ENCODE data around the gene CCDC28A.

CCDC28A gene

GRCh38 chr6:138815797-138816528 is 42.4 kb downstream of the CCDC28A start:
- no peaks in the 10 kb centered on the region for H3K36me3 ChIP-seq (ENCODE audit: control insufficient read depth, insufficient read depth, low read length)
- peaks cover 9% of the 10 kb centered on the region for H3K4me1 ChIP-seq (ENCODE audit: control insufficient read depth, insufficient read depth, low read length)
- no peak overlapping the region for H3K9ac ChIP-seq (ENCODE audit: low read depth, low read length)
- no peaks in the 10 kb centered on the region for H3K27me3 ChIP-seq (ENCODE audit: control insufficient read depth, insufficient read depth, low read length)
- no peaks in the 10 kb centered on the region for H3K9me3 ChIP-seq (ENCODE audit: control insufficient read depth, insufficient read depth, low read length)
- no peak overlapping the region for H3K4me3 ChIP-seq (ENCODE audit: low read depth, low read length)

- Histone ChIP-seq H3K4me1 (ENCODE audit: control insufficient read depth, insufficient read depth, low read length) (peaks cover 9% of the 10 kb centered on the region), H3K9ac (ENCODE audit: low read depth, low read length) (no peak overlapping the region), H3K36me3 (ENCODE audit: control insufficient read depth, insufficient read depth, low read length) (no peaks in the 10 kb centered on the region), H3K9me3 (ENCODE audit: control insufficient read depth, insufficient read depth, low read length) (no peaks in the 10 kb centered on the region), H3K4me3 (ENCODE audit: low read depth, low read length) (no peak overlapping the region), H3K27me3 (ENCODE audit: control insufficient read depth, insufficient read depth, low read length) (no peaks in the 10 kb centered on the region)
Observed at GRCh38 chr6:138817799-138818198, 44.2 kb downstream of the CCDC28A start.

- Histone ChIP-seq H3K27me3 (ENCODE audit: control insufficient read depth, insufficient read depth, low read length) (no peaks in the 10 kb centered on the region), H3K9me3 (ENCODE audit: control insufficient read depth, insufficient read depth, low read length) (no peaks in the 10 kb centered on the region), H3K4me3 (ENCODE audit: low read depth, low read length) (no peak overlapping the region), H3K9ac (ENCODE audit: low read depth, low read length) (no peak overlapping the region), H3K4me1 (ENCODE audit: control insufficient read depth, insufficient read depth, low read length) (peaks cover 9% of the 10 kb centered on the region), H3K36me3 (ENCODE audit: control insufficient read depth, insufficient read depth, low read length) (no peaks in the 10 kb centered on the region)
Observed at GRCh38 chr6:138818496-138819194, 45.1 kb downstream of the CCDC28A start.

- Histone ChIP-seq H3K4me3 (ENCODE audit: low read depth, low read length) (no peak overlapping the region), H3K27me3 (ENCODE audit: control insufficient read depth, insufficient read depth, low read length) (no peaks in the 10 kb centered on the region), H3K9me3 (ENCODE audit: control insufficient read depth, insufficient read depth, low read length) (no peaks in the 10 kb centered on the region), H3K9ac (ENCODE audit: low read depth, low read length) (no peak overlapping the region), H3K4me1 (ENCODE audit: control insufficient read depth, insufficient read depth, low read length) (peaks cover 9% of the 10 kb centered on the region), H3K36me3 (ENCODE audit: control insufficient read depth, insufficient read depth, low read length) (no peaks in the 10 kb centered on the region)
Observed at GRCh38 chr6:138821519-138821918, 48.0 kb downstream of the CCDC28A start.

- Histone ChIP-seq H3K4me1 (ENCODE audit: control insufficient read depth, insufficient read depth, low read length) (peaks cover 5% of the 10 kb centered on the region), H3K9me3 (ENCODE audit: control insufficient read depth, insufficient read depth, low read length) (no peaks in the 10 kb centered on the region)
Observed at GRCh38 chr6:138824482-138825144, 51.0 kb downstream of the CCDC28A start.

GRCh38 chr6:138830248-138830647 is 56.7 kb downstream of the CCDC28A start:
- H3K36me3 ChIP-seq (ENCODE audit: control insufficient read depth, insufficient read depth, low read length) = no peaks in the 10 kb centered on the region
- no peak overlapping the region for H3K4me3 ChIP-seq (ENCODE audit: low read depth, low read length)
- peaks cover 5% of the 10 kb centered on the region for H3K4me1 ChIP-seq (ENCODE audit: control insufficient read depth, insufficient read depth, low read length)
- H3K27me3 ChIP-seq (ENCODE audit: control insufficient read depth, insufficient read depth, low read length) = no peaks in the 10 kb centered on the region
- H3K9ac ChIP-seq (ENCODE audit: low read depth, low read length) = no peak overlapping the region
- no peaks in the 10 kb centered on the region for H3K9me3 ChIP-seq (ENCODE audit: control insufficient read depth, insufficient read depth, low read length)

More at GRCh38 chr6:138824482-138825144, 51.0 kb downstream of the CCDC28A start:
- no peak overlapping the region for H3K9ac ChIP-seq (ENCODE audit: low read depth, low read length)
- H3K36me3 ChIP-seq (ENCODE audit: control insufficient read depth, insufficient read depth, low read length) = no peaks in the 10 kb centered on the region
- H3K4me3 ChIP-seq (ENCODE audit: low read depth, low read length) = no peak overlapping the region
- H3K27me3 ChIP-seq (ENCODE audit: control insufficient read depth, insufficient read depth, low read length) = no peaks in the 10 kb centered on the region

GRCh38 chr6:138832182-138832581 is 58.6 kb downstream of the CCDC28A start:
- peaks cover 5% of the 10 kb centered on the region for H3K4me1 ChIP-seq (ENCODE audit: control insufficient read depth, insufficient read depth, low read length)
- H3K27me3 ChIP-seq (ENCODE audit: control insufficient read depth, insufficient read depth, low read length) = no peaks in the 10 kb centered on the region
- no peaks in the 10 kb centered on the region for H3K9me3 ChIP-seq (ENCODE audit: control insufficient read depth, insufficient read depth, low read length)
- no peak overlapping the region for H3K9ac ChIP-seq (ENCODE audit: low read depth, low read length)
- H3K36me3 ChIP-seq (ENCODE audit: control insufficient read depth, insufficient read depth, low read length) = no peaks in the 10 kb centered on the region
- H3K4me3 ChIP-seq (ENCODE audit: low read depth, low read length) = no peak overlapping the region

- Histone ChIP-seq H3K36me3 (ENCODE audit: control insufficient read depth, insufficient read depth, low read length) (no peaks in the 10 kb centered on the region), H3K27me3 (ENCODE audit: control insufficient read depth, insufficient read depth, low read length) (no peaks in the 10 kb centered on the region), H3K4me3 (ENCODE audit: low read depth, low read length) (no peak overlapping the region), H3K9me3 (ENCODE audit: control insufficient read depth, insufficient read depth, low read length) (no peaks in the 10 kb centered on the region), H3K4me1 (ENCODE audit: control insufficient read depth, insufficient read depth, low read length) (no peaks in the 10 kb centered on the region), H3K9ac (ENCODE audit: low read depth, low read length) (no peak overlapping the region)
Observed at GRCh38 chr6:138833816-138834539, 60.4 kb downstream of the CCDC28A start.

- Histone ChIP-seq H3K4me1 (ENCODE audit: control insufficient read depth, insufficient read depth, low read length) (no peaks in the 10 kb centered on the region), H3K9me3 (ENCODE audit: control insufficient read depth, insufficient read depth, low read length) (no peaks in the 10 kb centered on the region), H3K4me3 (ENCODE audit: low read depth, low read length) (no peak overlapping the region), H3K36me3 (ENCODE audit: control insufficient read depth, insufficient read depth, low read length) (no peaks in the 10 kb centered on the region), H3K9ac (ENCODE audit: low read depth, low read length) (no peak overlapping the region), H3K27me3 (ENCODE audit: control insufficient read depth, insufficient read depth, low read length) (no peaks in the 10 kb centered on the region)
Observed at GRCh38 chr6:138837246-138837645, 63.7 kb downstream of the CCDC28A start.

All from iPS-15b (cell line).